H7 (cell line): ENCODE measurements around the gene APH1B. TPM values are rescaled to one million over a fixed set of nuclear protein-coding genes. Genes with fewer than 3 reads are reported as not detected.

Experiments used
- DNase-seq: peaks from one replicate; pipeline ENCODE4 v3.0.0; 2012
- H3K27me3 ChIP-seq: 2 replicates; pipeline ENCODE4 v1.6.0; 2011; ENCODE audit warnings: mild to moderate bottlenecking, low read length; ENCODE audit not compliant: control insufficient read depth, insufficient read depth
- H3K36me3 ChIP-seq: replicated peaks from 2 replicates; pipeline ENCODE4 v1.5.1; 2011; ENCODE audit warnings: low read length; ENCODE audit not compliant: control insufficient read depth, insufficient read depth
- H3K4me3 ChIP-seq: 2 replicates; pipeline ENCODE4 v1.5.1; 2011; ENCODE audit warnings: low read depth, mild to moderate bottlenecking, control low read depth, low read length, moderate library complexity; ENCODE audit not compliant: insufficient read depth
- total RNA-seq: library from RNA; depleted of rRNA; stranded (reverse); fragments of >200 nt; shearing (Covaris generic); gene quantifications from 2 replicates; pipeline ENCODE4 v1.2.3, GENCODE V29; 2014

The APH1B gene
- total RNA-seq, 1 experiment from 2014 or later, result 5.8 TPM

- H3K27me3 ChIP-seq, result no peaks in the 10 kb centered on the region
- no peak for DNase-seq
- peaks cover 1% of the 10 kb centered on the region; the same call in 1 of the 2 replicates for H3K36me3 ChIP-seq
- no peak overlapping the region for H3K4me3 ChIP-seq
These were observed 33.6 kb upstream of the APH1B start for GRCh38 chr15:63243776-63244175.

DNA sequence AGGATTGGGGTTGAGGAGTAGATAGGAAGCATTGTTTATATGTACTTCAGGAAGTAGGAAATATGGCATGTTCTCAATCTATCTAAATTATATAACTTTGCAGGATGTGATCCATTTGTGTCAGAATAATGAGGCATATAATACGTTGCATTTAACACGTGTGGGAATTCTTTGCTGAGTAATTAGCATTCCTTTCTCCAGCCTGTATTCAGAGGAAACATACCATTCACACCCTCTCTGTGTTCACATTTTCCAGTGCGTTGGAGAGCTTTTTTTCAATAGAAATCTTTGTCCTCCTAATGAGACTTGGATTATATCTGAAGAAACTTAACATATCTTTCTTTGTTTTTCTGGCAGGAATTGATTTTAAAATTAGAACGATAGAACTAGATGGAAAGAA is 33.0 kb upstream of the APH1B start:
- Histone ChIP-seq H3K36me3 (peaks cover 1% of the 10 kb centered on the region; the same call in 1 of the 2 replicates), H3K27me3 (no peaks in the 10 kb centered on the region), H3K4me3 (no peak overlapping the region)
- no peak for DNase-seq

GRCh38 chr15:63244976-63245645 is 32.3 kb upstream of the APH1B start:
- H3K27me3 ChIP-seq, result no peaks in the 10 kb centered on the region
- H3K36me3 ChIP-seq, result peaks cover 1% of the 10 kb centered on the region; the same call in 1 of the 2 replicates
- H3K4me3 ChIP-seq, result no peak overlapping the region
- no peak for DNase-seq

DNA sequence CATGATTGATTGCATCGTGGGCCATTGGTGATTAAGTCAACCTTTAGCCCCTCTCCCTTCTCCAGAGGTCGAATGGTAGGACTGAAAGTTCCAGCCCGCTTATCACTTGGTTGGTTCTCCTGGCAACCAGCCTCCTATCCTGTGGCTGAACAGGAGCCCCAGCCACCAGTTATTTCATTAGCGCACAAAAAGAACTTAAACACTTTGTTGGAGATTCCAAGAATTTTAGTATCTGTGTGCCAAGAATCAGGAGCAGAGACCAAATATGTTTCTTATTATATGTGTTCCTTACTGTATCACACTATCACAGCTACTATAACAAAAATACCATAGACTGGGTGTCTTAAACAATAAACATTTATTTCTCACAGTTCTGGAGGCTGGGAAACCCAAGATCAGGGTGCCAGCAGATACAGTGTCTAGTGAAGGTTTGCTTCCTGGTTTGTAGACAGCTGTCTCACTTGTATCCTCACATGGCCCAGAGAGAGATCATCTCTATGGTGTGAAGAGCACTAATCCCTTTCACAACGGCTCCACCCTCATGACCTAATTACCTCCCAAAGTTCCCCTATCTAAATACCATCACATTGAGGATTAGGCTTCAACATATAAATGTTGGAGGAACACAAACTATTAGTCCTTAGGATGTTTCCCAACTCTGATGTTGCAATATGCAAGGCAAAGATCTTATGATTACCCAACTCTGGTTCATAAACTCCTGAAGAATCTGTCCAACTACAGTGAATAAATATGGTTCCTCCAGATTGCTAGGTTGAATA is 30.5 kb upstream of the APH1B start:
- DNase-seq, result no peak

GRCh38 chr15:63250312-63250965 is 27.0 kb upstream of the APH1B start:
- Histone ChIP-seq H3K27me3 (no peaks in the 10 kb centered on the region), H3K4me3 (no peak overlapping the region), H3K36me3 (peaks cover 1% of the 10 kb centered on the region)
- DNase-seq, result no peak

More for the DNA sequence above, 30.5 kb upstream of the APH1B start:
- Histone ChIP-seq H3K36me3 (peaks cover 1% of the 10 kb centered on the region; the same call in 1 of the 2 replicates), H3K4me3 (no peak overlapping the region), H3K27me3 (no peaks in the 10 kb centered on the region)

DNA sequence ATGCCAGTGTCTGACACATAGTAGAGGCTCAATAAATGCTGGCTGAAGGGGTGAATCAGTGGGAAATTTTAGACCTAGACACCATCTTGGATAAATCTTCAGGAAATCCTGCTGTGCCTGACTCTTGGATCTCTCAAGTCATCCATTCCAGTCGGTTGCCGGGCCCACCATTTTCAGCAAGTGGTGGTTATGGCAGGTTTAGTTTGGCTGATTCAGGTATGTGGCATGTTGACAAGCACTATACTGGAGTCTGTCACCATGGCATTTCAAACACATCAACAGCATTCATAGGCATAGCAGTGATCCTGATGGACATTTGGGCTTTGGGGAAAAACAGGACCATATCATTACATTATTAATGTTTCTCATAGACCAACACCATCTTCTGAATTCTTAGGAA is 25.7 kb upstream of the APH1B start:
- DNase-seq, result no peak
- Histone ChIP-seq H3K4me3 (no peak overlapping the region), H3K27me3 (no peaks in the 10 kb centered on the region), H3K36me3 (no peaks in the 10 kb centered on the region; the same call in 1 of the 2 replicates)

DNA sequence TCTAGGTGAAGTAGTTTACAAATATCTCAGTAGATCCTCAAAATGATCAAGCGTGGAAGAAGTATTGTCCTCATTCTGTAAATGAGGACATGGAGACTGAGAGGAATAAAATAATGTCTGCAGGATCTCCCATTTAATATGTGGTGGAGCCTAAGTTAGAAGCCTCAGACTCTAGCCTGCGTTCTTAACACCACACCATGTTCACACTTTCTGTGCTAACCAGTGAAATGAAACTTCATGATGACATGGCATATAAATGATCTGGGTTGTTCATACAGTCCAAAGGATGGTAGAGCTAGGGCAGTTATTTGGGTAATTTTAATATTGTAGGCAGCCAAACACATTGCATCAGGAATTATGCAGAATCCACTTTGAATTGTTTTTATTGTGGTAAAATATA is 25.1 kb upstream of the APH1B start:
- DNase-seq, result no peak
- no peak overlapping the region for H3K4me3 ChIP-seq
- H3K27me3 ChIP-seq, result no peaks in the 10 kb centered on the region
- no peaks in the 10 kb centered on the region; the same call in 1 of the 2 replicates for H3K36me3 ChIP-seq

DNA sequence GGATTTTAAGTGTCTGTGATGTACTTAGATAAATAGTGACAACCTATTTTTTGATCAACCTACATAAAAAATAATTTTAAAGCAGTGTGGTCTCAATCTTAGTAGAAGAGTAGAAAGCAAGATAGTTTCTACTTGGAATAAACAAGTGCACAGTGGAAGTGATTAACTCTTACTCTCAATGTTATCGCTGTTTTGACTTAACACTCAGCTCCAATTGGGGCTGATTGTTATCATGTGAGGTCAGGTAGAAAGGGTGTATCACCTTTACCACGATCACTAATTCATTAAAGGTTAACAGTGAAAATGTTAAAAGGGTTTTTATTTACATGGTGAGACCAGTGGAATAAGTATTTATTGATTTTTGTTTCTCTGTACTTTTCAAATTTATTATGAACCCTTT is 22.4 kb upstream of the APH1B start:
- Histone ChIP-seq H3K4me3 (no peak overlapping the region), H3K27me3 (no peaks in the 10 kb centered on the region), H3K36me3 (no peaks in the 10 kb centered on the region; the same call in 1 of the 2 replicates)
- DNase-seq, result no peak

- DNase-seq, result peak; percentile 53
These were observed 21.9 kb upstream of the APH1B start for GRCh38 chr15:63255489-63255990.

GRCh38 chr15:63256433-63257274 is 20.8 kb upstream of the APH1B start:
- Histone ChIP-seq H3K4me3 (no peak overlapping the region), H3K36me3 (no peaks in the 10 kb centered on the region; the same call in 1 of the 2 replicates), H3K27me3 (no peaks in the 10 kb centered on the region)
- DNase-seq, result peak; percentile 61

More at GRCh38 chr15:63255489-63255990, 21.9 kb upstream of the APH1B start:
- Histone ChIP-seq H3K4me3 (no peak overlapping the region), H3K36me3 (no peaks in the 10 kb centered on the region; the same call in 1 of the 2 replicates), H3K27me3 (no peaks in the 10 kb centered on the region)

DNA sequence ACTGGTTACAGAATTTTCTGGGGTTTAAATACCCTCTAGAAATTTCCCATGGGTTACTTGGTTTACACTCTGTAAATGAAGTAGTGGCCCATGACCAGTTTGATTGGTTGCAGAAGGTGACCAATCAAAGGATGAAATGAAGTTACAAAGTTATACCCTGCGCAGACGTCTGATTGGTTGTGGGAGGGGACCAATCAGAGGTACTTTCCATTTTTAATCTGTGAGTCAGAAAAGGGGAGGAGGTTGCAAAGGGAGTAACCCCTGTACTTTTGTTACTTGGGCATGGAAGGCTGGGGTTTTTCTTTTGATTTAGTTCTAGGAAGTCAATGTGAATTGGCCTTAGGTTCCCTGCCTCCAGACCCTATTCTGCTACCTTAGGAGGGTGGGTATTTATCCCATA is 18.7 kb upstream of the APH1B start:
- no peak for DNase-seq
- Histone ChIP-seq H3K4me3 (no peak overlapping the region), H3K27me3 (no peaks in the 10 kb centered on the region), H3K36me3 (no peaks in the 10 kb centered on the region)

DNA sequence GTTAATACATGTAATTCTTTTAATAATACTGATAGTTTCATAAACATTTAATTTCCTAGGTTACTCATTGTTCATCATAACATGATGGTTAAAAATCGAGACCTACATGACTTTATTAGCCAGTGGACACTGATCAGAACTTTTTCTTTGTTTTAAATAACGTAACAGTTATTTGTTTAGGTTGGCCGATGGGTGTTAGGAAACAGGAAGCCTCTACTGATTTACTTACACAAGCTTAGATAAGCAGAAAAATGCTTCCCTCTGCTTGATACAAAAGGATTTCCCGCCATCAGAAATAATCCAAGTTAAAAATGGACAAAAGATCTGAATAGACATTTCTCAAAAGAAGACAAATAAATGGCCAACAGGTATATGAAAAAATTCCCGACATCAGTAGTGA is 16.6 kb upstream of the APH1B start:
- no peak for DNase-seq
- Histone ChIP-seq H3K4me3 (no peak overlapping the region), H3K27me3 (no peaks in the 10 kb centered on the region), H3K36me3 (no peaks in the 10 kb centered on the region)

GRCh38 chr15:63261311-63261710 is 16.1 kb upstream of the APH1B start:
- H3K4me3 ChIP-seq, result no peak overlapping the region
- no peaks in the 10 kb centered on the region for H3K36me3 ChIP-seq
- DNase-seq, result no peak
- no peaks in the 10 kb centered on the region for H3K27me3 ChIP-seq

GRCh38 chr15:63263519-63263918 is 13.9 kb upstream of the APH1B start:
- Histone ChIP-seq H3K36me3 (no peaks in the 10 kb centered on the region), H3K27me3 (no peaks in the 10 kb centered on the region), H3K4me3 (no peak overlapping the region)
- DNase-seq, result peak; percentile 10
